Panc1 (cell line): ENCODE measurements around the gene ZNF211. TPM values are rescaled to one million over a fixed set of nuclear protein-coding genes. Genes with fewer than 3 reads are reported as not detected.

Source experiments
- ATAC-seq: fragments of 200-7000 bp; cut with Tn5 transposase; 2 replicates; pipeline ENCODE4 v1.9.1; 2020; ENCODE audit warnings: mild to moderate bottlenecking, moderate library complexity
- BruUV-seq: library from RNA; stranded (reverse); fragments of 400-500 nt; replicated peaks from 2 replicates; lab custom pipeline; 2021; lab: Mats Ljungman, UMichigan
- CTCF ChIA-PET: fragments of 300-600 bp; sonication (Branson Sonifier 250); formaldehyde crosslinking; loops from one replicate; lab custom pipeline; 2022; ENCODE audit warnings: antibody characterized with exemption; lab: Charles Lee
- POLR2A ChIA-PET: fragments of 300-600 bp; sonication (Branson Sonifier 250); formaldehyde crosslinking; loops from one replicate; lab custom pipeline; 2022; ENCODE audit warnings: antibody characterized with exemption; lab: Charles Lee
- DNase-seq: peaks from one replicate; pipeline ENCODE4 v3.0.0-alpha.2; 2010; ENCODE audit warnings: low read depth, low spot score
- H3K27ac ChIP-seq: 2 replicates; pipeline ENCODE4 v1.5.1; 2011; ENCODE audit warnings: mild to moderate bottlenecking, low read length, inconsistent platforms
- H3K27me3 ChIP-seq: fragments of 200-500 bp; sonication (Bioruptor generic); 2 replicates; pipeline ENCODE4 v1.6.0; 2014; ENCODE audit warnings: low read length, inconsistent platforms; ENCODE audit not compliant: control insufficient read depth, insufficient read depth
- H3K36me3 ChIP-seq: fragments of 200-500 bp; sonication (Bioruptor generic); 2 replicates; pipeline ENCODE4 v1.5.1; 2014; ENCODE audit warnings: inconsistent platforms, mild to moderate bottlenecking, low read length, moderate library complexity; ENCODE audit not compliant: control insufficient read depth, insufficient read depth
- H3K4me1 ChIP-seq: 2 replicates; pipeline ENCODE4 v1.5.1; 2011; ENCODE audit warnings: inconsistent platforms, mild to moderate bottlenecking, low read length, moderate library complexity; ENCODE audit not compliant: control insufficient read depth, insufficient read depth
- H3K4me3 ChIP-seq, 2 experiments: 2 replicates each; pipeline ENCODE4 v1.5.1; 2011 to 2012; ENCODE audit warnings: low read depth in 2 of 2, low read length in 2 of 2, mild to moderate bottlenecking in 2 of 2, inconsistent platforms in 1 of 2, moderate library complexity in 1 of 2
- H3K9me3 ChIP-seq: fragments of 200-500 bp; sonication (Bioruptor generic); 2 replicates; pipeline ENCODE4 v1.5.1; 2014; ENCODE audit warnings: low read depth, mild to moderate bottlenecking, inconsistent platforms, low read length, moderate library complexity; ENCODE audit not compliant: control insufficient read depth, insufficient read depth
- CTCF ChIP-seq: fragments of 450-650 bp; IDR thresholded peaks from 2 replicates; pipeline ENCODE4 v1.5.1; 2017; ENCODE audit warnings: mild to moderate bottlenecking
- POLR2AphosphoS5 ChIP-seq: IDR thresholded peaks from 2 replicates; pipeline ENCODE4 v1.6.1; 2012; ENCODE audit warnings: mild to moderate bottlenecking, low read depth, low read length, moderate library complexity
- REST ChIP-seq, 2 experiments: IDR thresholded peaks; 2 replicates each; pipeline ENCODE4 v1.6.1; 2011 to 2012; ENCODE audit warnings: low read depth in 2 of 2, control low read depth in 1 of 2, low read length in 1 of 2, mild to moderate bottlenecking in 1 of 2, moderate library complexity in 1 of 2; ENCODE audit not compliant: insufficient read depth in 1 of 2
- SIN3A ChIP-seq: IDR thresholded peaks from 2 replicates; pipeline ENCODE4 v1.6.1; 2012; ENCODE audit warnings: low read depth, mild to moderate bottlenecking, low read length, moderate library complexity, borderline replicate concordance; ENCODE audit not compliant: insufficient read depth
- TCF7L2 ChIP-seq: IDR thresholded peaks from 2 replicates; pipeline ENCODE4 v1.6.1; 2011; ENCODE audit warnings: mild to moderate bottlenecking, low read depth, low read length, inconsistent platforms
- in situ Hi-C: cut with HindIII; loops from 2 replicates; pipeline ENCODE4 v1.10.0; 2016; ENCODE audit warnings: low sequenced_read_pairs, low pct_unique_long_range_greater_than_20kb
- intact Hi-C: fragments of 100-400 bp; cut with micrococcal nuclease; formaldehyde crosslinking; loops from one replicate; pipeline ENCODE4 v1.10.0; 2022; ENCODE audit not compliant: unreplicated experiment
- total RNA-seq: library from RNA; stranded (reverse); gene quantifications from one replicate; pipeline ENCODE4 v1.2.1, GENCODE V29; 2021; ENCODE audit not compliant: unreplicated experiment

Gene ZNF211
- total RNA-seq, 1 experiment from 2014 or later, result 13.9 TPM

- ChIA-PET POLR2A (interaction anchor here (0.6 kb wide), 1 partner anchor 90 kb away, joined by 3 read pairs; no protein-coding TSS in a partner anchor), CTCF (no interaction called here)
- H3K27ac ChIP-seq, result no peak overlapping the region
- peaks cover 2% of the 10 kb centered on the region; the same call in 1 of the 2 replicates for H3K36me3 ChIP-seq
- H3K9me3 ChIP-seq, result peaks cover 45% of the 10 kb centered on the region
- intact Hi-C loops (no loop called here), in situ Hi-C loops (no loop called here)
- no peaks in the 10 kb centered on the region for H3K4me1 ChIP-seq
- ATAC-seq (no peak), DNase-seq (no peak)
- H3K27me3 ChIP-seq, result no peaks in the 10 kb centered on the region
- TF ChIP-seq POLR2AphosphoS5, result no peak
- TF ChIP-seq CTCF, result no peak
- no peak for TF ChIP-seq TCF7L2
- TF ChIP-seq SIN3A, result no peak
- no peak for TF ChIP-seq REST (IDR thresholded peaks at IDR 0.05; ENCODE audit: insufficient read depth in 1 of 2, low read depth in 2 of 2, low read length in 1 of 2)
- H3K4me3 ChIP-seq, result no peak overlapping the region
- no TSS peak for BruUV-seq
These were observed 10.8 kb downstream of the ZNF211 start for GRCh38 chr19:57643734-57644133.

DNA sequence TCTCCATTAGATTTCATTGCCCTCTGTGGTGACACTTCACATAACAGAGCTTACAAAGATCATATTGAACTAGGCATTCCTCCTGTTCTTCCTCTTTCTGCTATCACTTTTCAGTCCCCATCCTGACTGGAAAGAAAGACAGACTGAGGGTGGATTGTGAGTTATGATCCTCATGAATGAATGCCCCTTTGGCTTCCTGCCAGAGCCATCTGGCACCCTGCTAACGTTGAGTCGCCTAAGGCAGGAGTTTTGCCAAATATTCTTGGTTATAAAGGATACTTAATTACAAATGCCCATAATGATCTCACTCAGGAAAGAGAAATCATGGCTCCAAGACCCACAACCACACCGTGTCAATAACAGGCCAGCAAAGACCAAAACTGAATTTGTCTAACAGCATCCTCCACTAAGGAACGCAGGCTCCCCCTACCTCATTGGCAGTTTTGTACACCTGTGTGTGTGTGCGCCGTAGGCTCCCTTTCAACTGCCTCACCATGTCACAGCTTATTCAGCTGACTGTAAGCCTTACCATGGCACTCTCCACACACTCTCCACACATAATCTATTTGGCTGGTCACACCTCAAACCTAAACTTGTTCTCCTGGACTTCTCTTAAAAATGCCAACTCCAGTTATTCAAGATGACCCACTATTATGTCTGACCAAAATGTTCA lies 15.5 kb downstream of the ZNF211 start:
- BruUV-seq, result no TSS peak
- CTCF ChIA-PET, result interaction anchor here (0.6 kb wide), 1 partner anchor 533 kb away, joined by 3 read pairs; no protein-coding TSS in a partner anchor
- POLR2A ChIA-PET, result interaction anchor here (0.6 kb wide), 1 partner anchor 121 kb away, joined by 7 read pairs; the partner anchor contains the start of gene ZNF586
- Histone ChIP-seq H3K36me3 (no peaks in the 10 kb centered on the region), H3K27me3 (no peaks in the 10 kb centered on the region), H3K4me1 (no peaks in the 10 kb centered on the region), H3K27ac (no peak overlapping the region), H3K9me3 (0 out of 2 replicates have a peak, but pooled peaks cover under 1% of the 10 kb centered on the region), H3K4me3 (no peak overlapping the region)
- intact Hi-C loops, result no loop called here
- ATAC-seq (no peak), DNase-seq (no peak)
- TF ChIP-seq SIN3A (no peak), TCF7L2 (no peak), CTCF (no peak), POLR2AphosphoS5 (no peak), REST (IDR thresholded peaks at IDR 0.05; ENCODE audit: insufficient read depth in 1 of 2, low read depth in 2 of 2, low read length in 1 of 2) (no peak)
- in situ Hi-C loops, result no loop called here
